Right lobe of liver (tissue), 6 donors: Measurements from ENCODE around the gene PILRA. TPM values are rescaled to one million over a fixed set of nuclear protein-coding genes. Genes with fewer than 3 reads are reported as not detected.

Source experiments
- ATAC-seq, 4 donors: fragments of 200-7000 bp; cut with Tn5 transposase; one replicate each; pipeline ENCODE4 v1.9.1; 2020; ENCODE audit warnings: mild to moderate bottlenecking in 4 of 4, moderate library complexity in 4 of 4
- DNase-seq, 3 donors: peaks; one replicate each; pipeline ENCODE4 v3.0.0-alpha.2; 2020
- H3K27ac ChIP-seq, 3 donors: fragments of 200-600 bp; one replicate each; pipeline ENCODE4 v1.8.0; 2022
- H3K27me3 ChIP-seq, 2 donors: fragments of 200-600 bp; one replicate each; pipeline ENCODE4 v1.8.0; 2022
- H3K36me3 ChIP-seq, 4 donors: fragments of 200-600 bp; sonication (generic) in 1 of 4; one replicate each; pipeline versions ENCODE4 v1.5.1 to v1.8.0; 2017 to 2022; ENCODE audit warnings: control low read depth in 1 of 4
- H3K4me1 ChIP-seq, 4 donors: fragments of 200-600 bp; sonication (generic) in 1 of 4; one replicate each; pipeline versions ENCODE4 v1.5.1 to v1.8.0; 2017 to 2022; ENCODE audit warnings: control low read depth in 1 of 4
- H3K4me3 ChIP-seq, 3 donors: fragments of 200-600 bp; one replicate each; pipeline ENCODE4 v1.8.0; 2022
- H3K9me3 ChIP-seq, 4 donors: fragments of 200-600 bp; sonication (generic) in 1 of 4; one replicate each; pipeline versions ENCODE4 v1.5.1 to v1.8.0; 2017 to 2022; ENCODE audit warnings: control low read depth in 1 of 4
- CTCF ChIP-seq, 4 donors: fragments of 200-600 bp in 3 of 4; fragments of 450-650 bp in 1 of 4; IDR thresholded peaks; one replicate each; pipeline versions ENCODE4 v1.5.1 to v1.8.0; 2016 to 2022; ENCODE audit warnings: antibody characterized with exemption in 4 of 4, mild to moderate bottlenecking in 2 of 4
- POLR2A ChIP-seq: fragments of 450-650 bp; IDR thresholded peaks from one replicate; pipeline ENCODE4 v1.6.1; 2017; ENCODE audit warnings: antibody characterized with exemption, mild to moderate bottlenecking
- WGBS: methylation state at CpG from one replicate; pipeline ENCODE4 v1.1.6; 2018; ENCODE audit warnings: low coverage, low lambda C conversion rate; ENCODE audit not compliant: insufficient coverage; ENCODE audit errors: missing lambda C conversion rate; 5-methylcytosine and 5-hydroxymethylcytosine counted together
- intact Hi-C, 2 donors: fragments of 100-400 bp; cut with DNase I; formaldehyde crosslinking; loops; one replicate each; pipeline versions ENCODE4 v1.11.2 to v1.14.1; 2022
- total RNA-seq, 6 experiments: library from RNA; depleted of rRNA in 2 of 6; stranded (reverse); fragments of >200 nt in 2 of 6; fragmentation: NEBNext Ultra II Directional in 3 of 6; extraction: Animal tissue kit (Norgen Biotek cat#: 25700) in 3 of 6; gene quantifications; one replicate each; pipeline versions ENCODE4 v1.1.0 to v1.2.4, GENCODE V29; 2016 to 2023
- donor health status: DM: no; HTN: yes; CAD: no.
- donor health status: DM: no; HTN: no; CAD: no.
- donor health status: DM: no; HTN: no; CAD: no.
- donor health status: DM: no; HTN: yes; CAD: no.
- donor health status: DM: no; HTN: yes; CAD: no.

The PILRA gene
- total RNA-seq, 6 experiments from 2014 or later, result 1.4 to 7.1 (median 4.0) TPM

- DNase-seq, result no peak
- no peak overlapping the region for H3K4me3 ChIP-seq
These were observed 11.5 kb downstream of the PILRA start for GRCh38 chr7:100384628-100385294.

GRCh38 chr7:100386940-100387339, 13.7 kb downstream of the PILRA start:
- TF ChIP-seq POLR2A (no peak), CTCF (IDR thresholded peaks at IDR 0.05) (no peak)
- no peak for ATAC-seq
- DNase-seq, result no peak
- no peak overlapping the region for H3K4me3 ChIP-seq
- no peaks in the 10 kb centered on the region for H3K27me3 ChIP-seq
- no peaks in the 10 kb centered on the region for H3K4me1 ChIP-seq
- no peaks in the 10 kb centered on the region for H3K9me3 ChIP-seq
- H3K27ac ChIP-seq, result no peak overlapping the region
- WGBS, result 60% methylated on average over 5 of the region's 5 CpGs
- H3K36me3 ChIP-seq, result no peaks in the 10 kb centered on the region
- intact Hi-C loops, result no loop called here

More at GRCh38 chr7:100384628-100385294, 11.5 kb downstream of the PILRA start:
- Histone ChIP-seq H3K27ac (no peak overlapping the region), H3K27me3 (no peaks in the 10 kb centered on the region), H3K9me3 (no peaks in the 10 kb centered on the region), H3K36me3 (no peaks in the 10 kb centered on the region), H3K4me1 (no peaks in the 10 kb centered on the region)
- intact Hi-C loops, result no loop called here
- peak in 3 of 4 donors; percentile 50 to 57 (median 53) for ATAC-seq
- WGBS, result 60% methylated on average over 6 of the region's 6 CpGs
- TF ChIP-seq POLR2A (no peak), CTCF (IDR thresholded peaks at IDR 0.05) (no peak)

GRCh38 chr7:100387695-100388094, 14.4 kb downstream of the PILRA start:
- ATAC-seq (no peak), DNase-seq (no peak)
- intact Hi-C loops, result no loop called here
- no peaks in the 10 kb centered on the region for H3K27me3 ChIP-seq
- H3K4me1 ChIP-seq, result no peaks in the 10 kb centered on the region
- H3K9me3 ChIP-seq, result no peaks in the 10 kb centered on the region
- H3K4me3 ChIP-seq, result no peak overlapping the region
- 60% methylated on average over 2 of the region's 2 CpGs for WGBS
- H3K27ac ChIP-seq, result no peak overlapping the region
- TF ChIP-seq POLR2A, result no peak
- no peak for TF ChIP-seq CTCF (IDR thresholded peaks at IDR 0.05)
- no peaks in the 10 kb centered on the region for H3K36me3 ChIP-seq

- ATAC-seq, result no peak
- WGBS, result 55% methylated on average over 6 of the region's 9 CpGs
- TF ChIP-seq CTCF (IDR thresholded peaks at IDR 0.05) (no peak), POLR2A (no peak)
- intact Hi-C loops, result no loop called here
- Histone ChIP-seq H3K4me3 (no peak overlapping the region), H3K36me3 (no peaks in the 10 kb centered on the region), H3K4me1 (no peaks in the 10 kb centered on the region), H3K27me3 (no peaks in the 10 kb centered on the region), H3K27ac (no peak overlapping the region), H3K9me3 (no peaks in the 10 kb centered on the region)
- DNase-seq, result no peak
These were observed 16.3 kb downstream of the PILRA start for GRCh38 chr7:100389437-100390088.
